ENCODE data around the gene SIX5. TPM values are rescaled to one million over a fixed set of nuclear protein-coding genes. Genes with fewer than 3 reads are reported as not detected.
A peak's percentile ranks its signal among the peaks of the same experiment; 100 is the strongest.

The SIX5 gene
- total RNA-seq, 1 donor from 2014 or later, result 0.82 TPM

DNA sequence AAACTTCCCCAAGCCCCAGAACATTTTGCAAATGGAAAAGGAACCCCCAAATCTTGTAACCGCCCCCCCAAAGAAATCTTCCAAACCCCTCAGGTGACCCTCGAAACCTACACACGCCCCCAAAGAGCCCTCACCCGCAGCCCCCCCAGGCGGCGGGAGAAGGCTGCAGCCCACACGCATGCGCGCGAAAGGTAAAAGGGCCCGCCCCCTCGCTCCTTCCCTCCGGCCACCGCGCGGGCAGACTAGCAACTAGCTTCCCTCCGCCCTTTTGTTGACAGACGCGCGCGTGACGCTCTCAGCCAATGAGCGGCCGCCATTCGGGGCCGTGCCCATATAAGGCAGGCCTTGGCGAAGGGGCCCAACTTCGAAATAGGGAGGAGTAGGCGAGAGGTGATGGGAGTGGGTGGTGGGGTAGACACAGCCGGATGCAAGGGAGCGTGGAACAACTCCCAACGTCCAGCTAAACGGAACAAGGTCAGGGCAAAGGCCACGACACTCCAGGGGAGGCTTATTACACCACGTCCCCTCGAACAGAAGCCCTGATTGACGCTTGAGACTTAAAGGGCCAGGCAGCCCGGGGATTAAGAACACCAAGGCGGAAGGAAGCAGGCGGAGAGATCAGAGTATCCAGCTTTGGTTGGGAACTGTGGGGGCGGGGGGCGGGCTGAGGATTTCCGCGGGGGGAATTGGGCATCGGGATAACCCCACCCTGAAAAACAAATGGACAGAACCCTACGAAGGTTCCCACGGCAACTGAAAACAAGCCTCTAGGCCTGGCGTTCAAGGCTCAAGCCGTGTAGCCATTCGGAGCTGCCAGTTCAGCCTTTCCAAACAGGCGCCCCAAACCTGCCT is 51.7 kb downstream of the SIX5 start:
- FAIRE-seq (peak; percentile 91), DNase-seq (ENCODE audit: low spot score in 2 of 2) (peak; percentile 98)

DNA sequence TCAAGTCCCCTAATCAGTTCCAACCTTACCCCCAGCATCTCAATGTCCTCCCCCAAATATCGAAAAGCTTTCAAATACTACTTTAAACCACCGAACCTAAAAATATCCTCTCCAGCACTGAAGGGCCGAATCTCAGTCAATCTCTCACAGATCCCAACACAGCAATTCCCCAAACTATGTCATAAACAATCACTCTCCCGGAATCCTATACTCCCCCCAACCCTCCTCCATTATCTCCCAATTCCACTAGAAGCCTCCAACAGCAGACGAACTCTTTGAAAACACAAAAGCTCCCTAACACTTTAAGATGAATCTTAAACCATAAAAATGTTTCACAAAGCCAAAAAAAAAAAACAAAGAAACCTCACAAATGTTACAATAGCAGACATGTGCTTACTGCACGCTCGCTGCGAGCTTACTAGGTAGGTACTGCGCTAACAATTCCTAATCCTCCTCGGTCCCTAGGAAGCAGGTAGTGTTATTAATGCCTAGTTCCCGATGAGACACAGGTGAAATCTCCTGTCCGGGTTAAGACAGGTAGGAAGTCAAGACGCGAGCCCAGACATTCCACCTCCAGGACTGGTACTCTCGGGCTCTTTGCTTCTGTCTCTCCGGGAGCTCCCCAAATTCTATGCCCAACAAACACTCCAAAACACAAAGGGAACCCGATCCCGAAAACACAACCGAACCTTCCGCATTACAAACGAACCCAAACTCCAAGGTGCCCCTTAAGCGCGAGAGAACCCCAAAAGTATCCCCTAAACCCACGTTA is 52.5 kb downstream of the SIX5 start:
- DNase-seq (ENCODE audit: low spot score in 2 of 2), result peak in 1 of 2 donors; percentile 58
- no peak for FAIRE-seq

GRCh38 chr19:45715139-45715538 is 53.9 kb downstream of the SIX5 start:
- no peak for FAIRE-seq

More at GRCh38 chr19:45715139-45715538, 53.9 kb downstream of the SIX5 start:
- DNase-seq (ENCODE audit: low spot score in 2 of 2), result no peak

Other genes with a start within 250 kb of the SIX5 start
- 1.6 TPM for gene OPA3, start 184.4 kb downstream of the SIX5 start, total RNA-seq
- gene GPR4, start 167.0 kb downstream of the SIX5 start, total RNA-seq, result under 0.01 TPM
- 13.0 TPM for gene EML2, start 129.9 kb downstream of the SIX5 start, total RNA-seq
- 0.41 TPM for gene GIPR, start 101.0 kb downstream of the SIX5 start, total RNA-seq
- gene SNRPD2, start 77.3 kb downstream of the SIX5 start, total RNA-seq, result 157 TPM
- gene QPCTL, start 76.6 kb downstream of the SIX5 start, total RNA-seq, result 8.2 TPM
- 13.9 TPM for gene FBXO46, start 38.4 kb downstream of the SIX5 start, total RNA-seq
- gene MEIOSIN, start 35.8 kb downstream of the SIX5 start, total RNA-seq, result not detected
- 13.9 TPM for gene DMPK, start 13.2 kb upstream of the SIX5 start, total RNA-seq
- gene DMWD, start 23.6 kb upstream of the SIX5 start, total RNA-seq, result 47.7 TPM
- not detected for gene RSPH6A, start 46.1 kb upstream of the SIX5 start, total RNA-seq
- gene SYMPK, start 93.9 kb upstream of the SIX5 start, total RNA-seq, result 18.3 TPM
- not detected for gene FOXA3, start 95.1 kb upstream of the SIX5 start, total RNA-seq
- 36.7 TPM for gene IRF2BP1, start 116.9 kb upstream of the SIX5 start, total RNA-seq
- gene MYPOP, start 133.4 kb upstream of the SIX5 start, total RNA-seq, result 0.82 TPM
- not detected for gene NANOS2, start 145.5 kb upstream of the SIX5 start, total RNA-seq
- 8.6 TPM for gene NOVA2, start 204.6 kb upstream of the SIX5 start, total RNA-seq
- gene CCDC61, start 226.2 kb upstream of the SIX5 start, total RNA-seq, result 2.9 TPM

Data from frontal cortex (tissue), 4 donors.